NCI-H1930 (cell line): Measurements from ENCODE around the gene RIOX2.
"Not testable (repeated sequence)": the region's sequence is repeated elsewhere in the genome, so short reads cannot be mapped to it uniquely, and the experiment has no call there.

Experiments used
- DNase-seq, 2 experiments: peaks; one replicate each; lab custom pipeline; 2025; lab: John Stamatoyannopoulos, UW

RIOX2 gene

DNA sequence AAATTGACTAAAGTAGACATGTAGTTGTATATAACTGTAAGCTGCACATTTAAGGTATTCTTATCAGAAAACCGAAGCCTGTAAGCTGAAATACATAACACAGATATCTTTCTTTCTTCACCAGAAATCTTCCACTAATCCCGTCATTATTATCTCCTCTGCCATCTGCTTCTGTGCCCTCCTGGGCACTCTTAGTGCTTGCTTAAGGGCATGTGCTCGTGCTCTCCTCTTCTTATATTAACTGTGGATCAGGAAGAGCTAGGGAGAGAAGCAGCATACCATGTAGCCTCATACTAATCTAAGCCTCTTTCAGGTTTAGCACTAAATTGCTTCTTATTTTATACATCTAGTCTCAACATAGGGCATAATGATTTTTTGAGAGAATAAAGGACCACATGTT is 60.8 kb downstream of the RIOX2 start:
- no peak for DNase-seq

DNA sequence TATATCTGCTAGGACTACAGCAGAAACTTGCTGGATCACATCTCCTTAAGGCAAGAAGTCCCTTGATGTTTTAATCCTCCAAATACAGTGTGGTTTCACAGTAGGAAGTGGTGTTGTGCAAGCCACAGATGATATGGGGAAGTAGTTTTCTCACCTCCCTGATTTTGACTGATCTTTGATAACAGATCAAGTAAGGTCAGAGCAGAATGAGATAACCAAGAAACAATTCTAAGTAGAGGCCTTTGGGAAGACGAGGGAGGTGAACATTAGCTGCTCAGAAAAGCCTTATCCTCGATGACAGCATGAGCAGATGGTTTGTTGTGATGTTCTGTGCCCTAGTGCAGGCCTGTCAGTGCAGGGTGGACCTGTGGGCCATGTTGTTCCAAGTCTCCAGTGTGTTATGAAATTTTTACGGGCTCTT is 61.3 kb downstream of the RIOX2 start:
- no peak for DNase-seq

DNA sequence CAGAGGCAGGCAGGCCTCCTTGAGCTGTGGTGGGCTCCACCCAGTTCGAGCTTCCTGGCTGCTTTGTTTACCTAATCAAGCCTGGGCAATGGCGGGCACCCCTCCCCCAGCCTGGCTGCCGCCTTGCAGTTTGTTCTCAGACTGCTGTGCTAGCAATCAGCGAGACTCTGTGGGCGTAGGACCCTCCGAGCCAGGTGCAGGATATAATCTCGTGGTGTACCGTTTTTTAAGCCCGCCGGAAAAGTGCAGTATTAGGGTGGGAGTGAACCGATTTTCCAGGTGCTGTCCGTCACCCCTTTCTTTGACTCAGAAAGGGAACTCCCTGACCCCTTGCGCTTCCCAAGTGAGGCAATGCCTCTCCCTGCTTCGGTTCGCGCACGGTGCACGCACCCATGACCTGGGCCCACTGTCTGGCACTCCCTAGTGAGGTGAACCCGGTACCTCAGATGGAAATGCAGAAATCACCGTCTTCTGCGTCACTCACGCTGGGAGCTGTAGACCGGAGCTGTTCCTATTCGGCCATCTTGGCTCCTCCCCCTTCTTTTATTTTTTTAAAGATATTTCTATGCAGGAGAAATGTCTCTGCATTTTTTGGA is 61.9 kb downstream of the RIOX2 start:
- DNase-seq, result not testable (repeated sequence)

DNA sequence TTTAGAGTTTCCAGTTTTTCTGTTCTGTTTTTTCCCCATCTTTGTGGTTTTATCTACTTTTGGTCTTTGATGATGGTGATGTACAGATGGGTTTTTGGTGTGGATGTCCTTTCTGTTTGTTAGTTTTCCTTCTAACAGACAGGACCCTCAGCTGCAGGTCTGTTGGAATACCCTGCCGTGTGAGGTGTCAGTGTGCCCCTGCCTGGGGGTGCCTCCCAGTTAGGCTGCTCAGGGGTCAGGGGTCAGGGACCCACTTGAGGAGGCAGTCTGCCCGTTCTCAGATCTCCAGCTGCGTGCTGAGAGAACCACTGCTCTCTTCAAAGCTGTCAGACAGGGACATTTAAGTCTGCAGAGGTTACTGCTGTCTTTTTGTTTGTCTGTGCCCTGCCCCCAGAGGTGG is 62.4 kb downstream of the RIOX2 start:
- not testable (repeated sequence) for DNase-seq

DNA sequence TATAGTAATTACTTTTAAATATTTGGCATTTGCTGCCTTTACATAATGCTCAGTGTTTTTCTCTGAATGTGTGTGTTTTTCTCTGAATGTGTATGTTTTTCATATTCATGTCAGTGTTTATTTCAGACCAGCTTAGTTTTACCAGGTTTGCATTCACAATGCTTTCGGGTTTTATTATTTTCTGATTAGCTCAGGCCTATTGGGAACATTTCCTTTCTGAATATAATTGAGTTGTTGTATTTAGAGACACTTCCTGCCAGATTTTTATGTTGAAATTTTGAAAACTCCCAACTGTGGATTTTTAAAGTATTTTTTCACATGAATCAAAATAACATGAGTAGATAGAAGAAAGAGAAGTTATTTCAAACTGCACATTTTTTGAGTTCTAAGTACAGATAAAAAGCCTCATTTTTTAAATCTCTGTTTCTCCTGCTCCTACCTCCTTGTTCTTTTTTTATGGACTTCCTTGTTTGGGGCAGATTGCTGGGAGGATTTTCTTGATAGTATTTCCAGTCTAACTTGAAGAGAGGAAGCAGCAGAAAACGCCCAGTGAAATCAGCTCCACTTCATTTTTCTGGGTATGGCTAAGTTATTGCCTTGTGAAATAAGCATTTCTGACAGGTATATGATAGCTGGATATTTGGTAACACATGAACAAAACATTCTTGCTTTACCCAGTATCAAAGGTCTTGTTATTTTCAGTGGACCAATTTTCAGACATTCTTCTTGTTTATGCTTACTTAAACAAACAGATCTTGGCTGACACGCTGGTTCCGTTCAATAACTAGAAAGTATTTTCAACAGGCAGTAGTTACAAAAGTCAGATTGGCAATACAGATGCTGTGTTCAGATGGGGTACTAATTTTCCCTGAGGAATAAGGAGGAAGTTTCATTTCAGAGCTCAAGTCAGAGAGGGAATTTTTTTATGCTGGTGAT is 70.7 kb downstream of the RIOX2 start:
- DNase-seq, result no peak

DNA sequence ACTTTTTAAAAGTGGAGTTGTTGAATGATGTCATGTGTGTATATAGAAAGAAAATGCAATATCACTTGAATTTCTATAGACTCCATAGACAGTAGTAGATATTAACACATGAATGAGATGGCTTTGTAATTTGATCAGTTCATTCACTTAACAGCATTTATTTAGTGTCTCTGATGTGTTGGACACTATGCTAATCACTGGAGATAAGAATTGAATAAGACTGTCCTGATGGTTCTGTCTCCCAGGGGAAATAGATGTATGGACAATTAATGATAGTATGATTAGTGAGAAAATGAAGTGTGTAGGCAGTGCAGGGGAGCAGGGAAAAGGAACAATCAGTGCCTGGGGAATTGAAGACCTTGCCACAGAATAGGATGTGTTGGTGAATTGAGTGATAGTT is 72.9 kb downstream of the RIOX2 start:
- no peak for DNase-seq

DNA sequence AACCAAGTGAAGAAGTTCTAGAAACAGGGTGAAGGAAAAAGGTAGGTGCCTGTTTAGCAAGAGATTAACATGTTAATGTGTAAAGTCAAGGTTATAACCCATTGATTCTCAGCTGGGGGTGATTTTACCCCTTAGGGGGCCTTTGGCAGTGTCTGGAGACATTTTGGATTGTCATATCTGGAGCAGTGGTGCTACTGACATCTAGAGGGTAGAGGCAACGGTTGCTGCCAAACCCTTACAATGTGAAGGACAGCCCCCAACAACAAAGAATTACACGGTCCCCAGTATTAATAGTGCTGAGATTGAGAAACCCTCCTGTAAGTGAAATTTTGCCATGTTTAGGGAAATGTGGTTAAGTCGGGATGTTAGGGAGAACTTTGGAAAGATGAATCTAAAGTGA is 75.7 kb downstream of the RIOX2 start:
- DNase-seq, result no peak

DNA sequence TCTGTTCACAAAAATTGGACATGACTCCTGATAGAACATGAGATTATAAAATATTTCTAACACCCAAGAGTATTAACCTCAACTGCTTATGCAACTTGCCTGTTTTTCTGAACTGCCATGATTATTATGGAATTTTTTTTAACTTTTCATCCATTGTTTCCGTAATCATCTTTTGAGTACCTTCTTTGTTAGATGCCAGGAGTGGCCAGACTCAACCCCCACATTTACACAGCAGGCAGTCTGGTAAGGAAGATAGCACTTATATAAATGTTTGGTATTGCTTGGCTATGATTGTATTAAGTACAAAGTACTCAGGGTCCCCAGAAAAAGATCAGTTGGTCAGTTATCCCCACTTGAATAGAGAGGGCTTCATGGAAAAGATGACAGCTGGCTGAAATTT is 76.1 kb downstream of the RIOX2 start:
- DNase-seq, result no peak

DNA sequence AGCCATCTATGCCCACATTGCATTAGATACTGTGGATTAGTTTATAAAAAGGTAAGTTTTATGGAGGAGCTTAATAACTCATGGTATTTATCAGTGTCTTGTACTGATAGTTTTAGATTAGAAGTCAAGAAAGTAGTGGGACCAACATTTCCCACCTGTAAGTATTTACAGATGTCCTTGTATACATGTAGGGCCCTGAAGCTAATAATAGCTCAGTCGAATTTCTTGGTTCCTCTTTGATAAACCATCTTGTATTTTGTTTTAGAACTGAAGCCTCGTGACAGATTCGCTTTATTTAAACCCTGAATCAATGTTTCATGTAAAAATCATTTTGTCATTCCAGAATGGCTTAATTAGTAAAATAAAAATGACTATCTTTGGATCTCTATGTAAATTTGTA is 77.0 kb downstream of the RIOX2 start:
- no peak for DNase-seq

DNA sequence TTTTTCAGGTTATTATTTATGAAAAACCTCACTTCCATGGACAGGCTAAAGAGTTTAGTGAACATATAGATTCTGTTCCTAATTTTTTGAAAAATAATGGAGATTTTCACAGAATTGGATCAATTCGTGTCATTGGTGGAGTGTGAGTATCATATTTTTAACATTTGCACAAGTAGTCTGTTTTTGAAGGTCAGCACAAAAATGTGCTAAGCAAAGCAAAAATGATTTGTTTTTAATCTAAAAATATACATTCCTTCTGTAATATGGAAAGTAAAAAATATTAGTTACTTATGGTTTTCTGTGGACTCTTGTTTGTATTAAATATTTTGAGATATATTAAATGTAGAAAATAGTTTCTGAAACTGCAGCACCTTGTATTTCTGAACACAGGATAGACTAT is 79.4 kb downstream of the RIOX2 start:
- no peak for DNase-seq
